ENCODE data around the gene STX16. TPM values are rescaled to one million over a fixed set of nuclear protein-coding genes. Genes with fewer than 3 reads are reported as not detected.

Gene STX16
- total RNA-seq, 1 donor: 52.8 TPM

DNA sequence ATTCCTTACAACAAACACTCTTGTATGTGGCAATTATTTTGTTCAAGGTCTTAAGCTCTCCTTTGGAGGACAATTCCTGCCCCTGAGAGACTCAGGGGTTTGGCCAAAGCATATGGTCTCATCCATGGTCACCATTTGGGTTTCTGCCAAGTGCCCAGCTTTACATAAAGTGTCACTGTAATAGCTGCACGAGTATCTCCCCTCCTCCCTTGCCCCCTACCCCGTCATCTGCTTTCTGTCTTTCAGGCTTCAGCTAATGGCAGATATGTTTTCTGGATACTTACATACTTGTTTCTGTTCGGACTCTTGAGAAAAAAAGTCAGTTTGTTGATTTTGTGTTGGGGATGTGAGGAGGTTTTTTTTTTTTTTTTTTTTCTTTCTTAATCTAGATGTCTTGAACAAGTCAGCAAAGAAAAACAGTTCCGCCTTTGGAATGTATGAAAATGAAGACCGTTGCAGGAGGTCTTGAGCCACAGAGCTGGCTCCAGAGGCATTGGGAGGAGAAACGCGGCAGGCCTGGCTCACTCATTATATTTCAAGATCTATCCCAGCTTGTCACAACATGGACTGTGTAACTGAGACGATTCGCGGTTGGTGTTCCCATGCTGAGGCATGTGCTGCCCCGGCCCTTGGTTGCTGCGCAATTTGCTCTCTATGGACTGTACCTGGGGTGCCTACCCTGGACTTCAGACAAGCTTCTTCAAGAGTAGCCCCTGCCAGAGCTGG lies 32.6 kb upstream of the STX16 start:
- no peak for DNase-seq (ENCODE audit: low read depth in 2 of 3, low spot score in 2 of 3)

DNA sequence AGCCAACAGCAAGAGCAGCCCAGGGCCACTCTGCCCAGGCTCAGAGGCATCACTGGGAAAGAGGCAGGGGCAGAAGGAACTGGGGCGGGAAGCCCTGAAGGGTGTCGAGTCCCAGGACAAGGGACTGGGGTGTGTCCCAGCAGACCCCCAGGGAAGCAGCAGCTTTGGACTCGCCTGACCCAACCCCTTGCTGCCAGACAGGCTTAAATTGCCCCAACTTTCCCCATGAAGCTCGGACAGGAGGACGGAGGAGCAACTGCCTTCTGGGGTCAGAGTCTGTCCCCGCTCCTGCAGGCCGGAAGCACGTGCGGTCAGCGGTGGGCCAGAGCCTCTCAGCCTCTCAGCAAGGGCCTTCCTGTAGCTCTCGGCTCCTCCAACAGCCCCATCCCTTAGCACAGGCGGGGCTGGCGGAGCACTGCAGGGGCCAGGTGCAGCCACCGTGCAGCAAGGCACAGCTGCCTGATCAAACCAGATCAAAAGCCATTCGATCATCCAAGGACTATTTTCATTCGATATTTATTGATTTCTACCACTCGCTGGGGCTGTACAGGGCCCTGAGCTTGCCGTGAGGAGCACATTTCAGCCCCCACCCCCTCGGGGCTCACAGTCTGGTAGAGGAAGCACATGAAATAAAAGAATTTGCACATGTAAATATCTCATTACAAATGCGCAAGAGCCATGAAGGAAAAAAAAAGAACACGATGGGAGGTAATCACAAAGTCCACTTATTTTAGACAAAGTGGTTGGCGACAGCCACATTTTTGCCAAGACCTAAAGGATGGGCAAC lies 31.8 kb upstream of the STX16 start:
- DNase-seq (ENCODE audit: low read depth in 2 of 3, low spot score in 2 of 3): no peak

DNA sequence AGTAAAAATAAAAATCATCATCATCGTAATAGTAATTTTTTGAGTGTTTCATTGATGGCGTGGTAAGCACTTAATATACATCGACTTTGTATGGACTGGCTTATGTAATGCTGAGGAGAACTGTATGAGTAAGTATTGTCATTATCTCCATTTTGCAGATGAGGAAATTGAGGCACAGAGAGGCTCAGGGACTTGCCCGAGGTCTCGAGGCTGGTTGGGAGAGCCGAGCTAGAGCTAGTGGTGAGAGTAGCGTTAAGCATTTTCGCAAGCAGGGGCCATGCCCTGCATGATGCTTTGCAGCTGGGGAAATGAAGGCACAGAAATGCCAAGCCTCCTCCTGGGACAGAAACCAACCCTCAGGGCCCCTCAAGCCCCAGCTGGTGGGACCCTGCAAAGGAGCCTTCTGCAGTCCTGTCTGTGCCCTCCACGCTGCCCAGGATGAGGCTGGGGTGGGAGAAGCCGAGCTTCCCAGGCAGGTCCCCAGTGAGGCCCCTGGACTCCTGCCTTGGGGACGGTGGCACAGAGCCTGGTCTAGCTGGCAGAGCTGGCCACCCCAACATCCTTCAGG lies 31.1 kb upstream of the STX16 start:
- no peak for DNase-seq (ENCODE audit: low read depth in 2 of 3, low spot score in 2 of 3)

DNA sequence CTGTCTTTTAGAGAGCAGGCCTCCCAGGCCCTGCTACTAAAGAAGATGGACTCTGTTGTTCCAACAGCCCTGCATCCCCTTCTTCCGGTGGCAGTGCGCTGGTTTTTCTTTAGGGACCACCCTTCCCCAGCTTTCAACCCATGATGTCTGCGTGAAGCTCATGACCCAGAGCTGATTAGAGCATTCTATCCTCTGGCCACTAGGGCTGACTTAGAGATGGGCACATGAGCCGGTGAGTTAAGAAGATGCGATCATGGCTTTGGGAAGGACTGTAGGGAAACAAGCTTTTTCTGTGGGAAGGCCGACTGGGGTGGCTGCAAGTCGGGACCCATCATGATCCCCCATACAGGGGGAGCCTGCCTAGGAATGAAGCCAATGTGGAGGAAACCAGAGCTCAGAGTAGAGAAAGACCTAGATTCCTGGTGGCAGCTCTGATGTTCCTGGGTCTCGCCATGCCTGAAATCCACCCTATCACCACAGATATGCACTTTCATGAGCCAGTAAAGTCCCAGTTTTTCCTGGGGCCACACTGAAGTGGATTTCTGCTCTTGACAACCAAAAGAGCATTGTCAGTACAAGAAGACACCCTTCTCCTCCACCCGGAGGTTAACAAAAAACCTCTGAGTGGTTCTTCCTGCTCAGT lies 29.1 kb upstream of the STX16 start:
- no peak for DNase-seq (ENCODE audit: low read depth in 2 of 3, low spot score in 2 of 3)

DNA sequence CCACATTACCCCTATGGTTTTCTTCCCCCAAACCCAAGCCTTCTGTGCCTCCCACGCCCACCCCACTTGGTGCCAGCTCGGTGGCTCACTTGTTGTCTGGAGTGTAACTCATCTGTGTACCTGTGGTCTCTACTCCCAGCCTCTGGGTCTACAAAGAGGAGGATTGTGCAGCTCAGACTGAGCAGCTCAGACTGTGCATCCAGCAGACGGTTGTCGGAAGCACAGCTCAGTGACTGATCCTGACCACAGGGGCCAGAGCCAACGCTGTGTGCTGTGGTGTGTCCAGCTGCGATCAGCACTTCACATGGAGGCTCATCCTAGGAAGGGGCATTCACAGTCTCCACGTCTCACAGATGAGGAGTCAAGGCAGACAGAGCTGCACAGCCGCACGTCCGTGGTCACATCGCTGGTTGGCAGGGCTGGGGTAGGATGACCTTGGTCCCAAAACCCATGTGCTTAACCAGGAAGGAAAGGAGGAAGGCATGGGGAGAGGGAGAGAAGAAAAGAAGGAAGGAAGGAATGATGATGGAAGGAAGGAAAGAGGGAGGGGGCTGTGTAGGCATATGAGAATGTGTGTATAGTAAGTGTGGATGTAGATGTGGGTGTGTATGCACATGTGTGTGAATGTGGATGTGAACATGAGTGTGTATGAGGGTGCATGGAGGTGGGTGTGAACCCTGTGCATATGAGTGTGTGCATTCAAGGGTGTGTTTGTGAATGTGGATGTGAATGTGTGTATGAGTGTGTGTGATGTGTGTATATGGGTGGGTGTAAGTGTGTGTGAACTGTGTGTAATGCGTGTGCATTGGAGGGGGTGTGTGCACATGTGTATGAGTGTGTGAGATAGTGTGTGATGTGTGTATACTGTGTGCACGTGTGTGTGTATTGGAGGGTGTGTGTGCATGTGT lies 28.2 kb upstream of the STX16 start:
- DNase-seq (ENCODE audit: low read depth in 2 of 3, low spot score in 2 of 3): no peak

DNA sequence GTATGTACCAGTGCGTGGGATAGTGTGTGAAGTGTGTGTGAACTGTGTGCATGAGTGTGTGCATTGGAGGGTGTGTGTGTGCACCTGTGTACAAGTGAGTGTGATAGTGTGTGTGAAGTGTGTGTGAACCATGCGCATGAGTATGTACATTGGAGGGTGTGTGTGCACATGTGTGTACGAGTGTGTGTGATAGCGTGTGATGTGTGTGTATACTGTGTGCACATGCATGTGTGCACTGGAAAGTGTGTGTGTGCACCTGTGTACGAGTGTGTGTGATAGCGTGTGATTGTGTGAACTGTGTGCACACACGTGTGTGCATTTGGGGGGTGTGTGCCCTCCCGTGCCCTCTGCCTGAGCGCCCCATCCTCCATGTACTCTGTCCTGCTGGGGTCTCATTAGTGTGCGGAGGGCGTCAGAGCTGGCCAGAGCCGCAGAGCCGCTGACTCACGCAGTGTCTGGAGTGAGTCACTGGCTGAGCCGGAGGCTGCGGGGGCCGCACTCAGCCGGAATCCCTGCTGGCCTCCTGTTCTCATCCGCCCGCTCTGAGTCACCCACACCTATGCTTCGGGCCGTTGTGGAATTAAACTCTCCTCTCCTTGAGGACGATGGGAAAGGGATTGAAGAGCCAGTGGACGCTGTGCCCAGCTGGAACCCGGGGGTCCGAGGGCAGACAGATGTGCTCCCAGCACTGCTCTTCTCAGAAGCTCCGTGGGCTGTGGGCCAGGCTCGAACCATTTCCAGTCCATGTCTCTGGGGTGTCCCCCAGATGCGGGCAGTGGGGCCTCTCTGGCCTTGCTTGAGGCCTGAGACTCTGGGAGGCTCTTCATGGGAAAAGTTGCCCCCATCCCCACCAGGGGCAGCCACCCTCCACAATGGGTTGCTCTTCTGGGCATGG lies 27.3 kb upstream of the STX16 start:
- DNase-seq (ENCODE audit: low read depth in 2 of 3, low spot score in 2 of 3): no peak

DNA sequence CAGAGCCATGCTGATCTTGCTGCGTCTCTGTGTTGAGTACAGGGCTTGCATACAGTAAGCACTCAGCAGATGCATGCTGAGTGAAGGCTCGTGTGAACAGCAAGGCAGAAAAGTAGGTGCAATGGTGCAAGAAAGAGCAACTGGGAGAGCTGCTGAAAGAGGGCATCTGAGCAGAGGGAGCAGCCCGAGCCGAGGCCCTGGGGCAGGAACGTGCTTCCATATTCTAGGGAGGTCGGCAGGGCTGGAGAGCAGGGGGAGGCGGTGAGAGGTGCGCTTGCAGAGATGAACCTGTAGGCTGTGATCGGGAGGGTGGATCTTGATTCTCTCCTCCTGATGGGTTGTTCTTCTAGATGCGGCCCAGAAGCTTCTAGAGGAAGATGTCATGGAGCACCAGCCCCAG lies 26.4 kb upstream of the STX16 start:
- no peak for DNase-seq (ENCODE audit: low read depth in 2 of 3, low spot score in 2 of 3)

DNA sequence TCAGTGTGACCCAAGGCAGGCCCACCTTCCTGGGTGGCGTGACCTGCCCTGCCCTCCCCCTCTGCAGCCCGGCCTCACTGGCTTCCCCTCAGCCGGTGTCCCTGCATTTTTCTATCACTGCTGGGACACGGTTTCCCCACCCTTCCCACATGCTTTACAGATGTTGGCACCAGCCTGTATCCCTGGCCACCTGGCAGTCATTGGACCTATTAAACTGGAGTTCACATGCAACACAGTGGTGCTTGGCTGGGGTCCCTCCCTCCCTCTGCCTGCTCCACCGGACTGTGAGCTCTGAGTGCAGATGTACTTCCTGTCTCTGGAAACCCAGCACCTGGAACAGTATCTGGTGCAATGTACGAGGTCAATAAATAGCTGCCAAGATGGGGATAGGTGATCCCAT lies 25.5 kb upstream of the STX16 start:
- DNase-seq (ENCODE audit: low read depth in 2 of 3, low spot score in 2 of 3): no peak

DNA sequence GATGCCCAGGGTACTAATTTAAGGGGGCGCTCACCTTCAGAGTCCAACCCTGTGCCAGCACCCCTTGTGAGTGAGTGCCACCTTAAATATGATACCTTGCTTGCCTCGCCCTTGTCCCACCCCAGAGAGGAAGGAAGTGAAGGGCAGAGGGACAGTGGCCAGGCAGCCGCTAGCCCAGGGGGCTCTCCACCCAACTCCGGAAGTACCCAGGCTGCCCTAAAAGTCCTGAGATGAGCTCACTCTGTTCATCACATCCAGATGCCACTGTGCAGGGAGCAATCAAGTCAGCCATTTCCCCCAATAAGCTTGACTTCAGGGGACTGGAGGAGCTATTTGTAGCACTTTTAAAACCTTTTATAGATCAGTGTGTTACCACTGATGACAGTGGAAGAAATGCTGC lies 25.0 kb upstream of the STX16 start:
- no peak for DNase-seq (ENCODE audit: low read depth in 2 of 3, low spot score in 2 of 3)

DNA sequence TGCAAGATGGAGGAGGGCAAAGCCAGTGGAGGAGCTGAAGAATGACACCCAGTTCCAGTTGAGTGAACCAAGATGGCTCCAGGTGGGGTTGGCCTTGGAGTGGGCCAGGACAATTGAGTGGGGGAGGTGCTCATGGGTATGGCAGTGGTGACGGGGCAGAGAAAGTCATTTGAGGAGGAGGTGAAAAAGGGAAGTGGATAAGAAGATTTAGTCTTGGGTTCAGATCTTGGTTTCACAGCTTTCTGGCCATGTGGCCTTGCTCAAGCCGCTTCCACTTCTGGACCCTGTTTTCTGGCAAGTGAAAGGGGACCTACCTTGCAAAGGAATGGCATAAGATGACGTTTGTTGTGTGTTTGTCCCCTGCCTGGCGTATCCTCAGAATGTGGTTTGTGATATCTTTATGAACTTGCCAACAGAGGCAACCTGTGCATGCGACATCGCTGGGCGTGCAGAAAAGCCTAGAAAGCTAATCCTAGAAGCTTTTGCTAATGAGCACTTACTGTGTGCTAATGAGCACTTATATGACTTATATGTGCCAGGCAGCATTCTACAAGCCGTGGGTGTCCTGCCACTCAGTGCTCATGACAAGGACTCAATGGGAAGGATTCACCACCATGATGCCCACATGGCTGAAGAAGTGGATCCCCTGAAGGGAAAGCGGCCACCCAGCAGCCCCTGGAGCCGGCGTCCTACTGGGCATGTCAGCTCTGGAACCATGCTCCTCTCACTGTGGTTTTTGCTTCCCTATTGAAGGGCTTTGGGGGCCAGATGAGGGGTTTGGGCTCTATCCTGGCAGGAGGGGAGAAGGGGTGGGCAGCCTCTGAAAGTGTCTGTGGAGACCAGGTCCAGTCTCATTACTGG lies 23.6 kb upstream of the STX16 start:
- DNase-seq (ENCODE audit: low read depth in 2 of 3, low spot score in 2 of 3): no peak

DNA sequence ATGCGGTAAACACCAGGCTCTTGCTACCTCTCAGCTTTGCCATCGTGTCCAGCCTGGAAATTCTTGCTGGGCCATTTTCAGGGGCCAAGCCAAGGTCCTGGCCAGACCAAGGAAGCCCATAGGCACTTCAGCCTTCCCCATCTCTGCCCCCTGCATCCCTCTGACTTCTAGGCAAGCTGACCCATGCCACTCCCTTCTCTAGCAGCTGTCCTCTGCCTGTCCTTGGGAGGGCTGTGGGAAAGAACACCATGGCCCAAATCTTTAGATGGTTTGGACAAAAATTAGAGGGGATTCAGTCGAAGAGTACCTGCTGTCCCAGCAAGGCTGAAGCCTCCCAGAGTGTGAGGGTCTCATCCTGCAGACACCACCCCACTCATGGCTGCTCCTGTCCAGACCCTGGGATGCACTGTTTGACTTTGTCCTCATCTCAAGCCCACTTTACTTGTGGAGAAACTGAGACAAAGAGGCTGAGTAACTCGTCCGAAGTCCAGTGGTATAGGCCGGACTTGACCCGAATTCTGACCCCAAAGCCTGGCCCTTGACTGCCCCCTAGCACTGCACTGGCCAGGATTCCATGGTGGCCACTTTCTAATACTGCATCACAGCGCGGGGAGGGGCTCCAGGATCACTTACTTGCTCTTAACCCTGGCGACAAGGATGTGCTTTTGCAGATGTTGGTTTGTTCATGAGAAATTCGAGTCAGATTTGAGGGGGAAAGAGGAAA lies 22.4 kb upstream of the STX16 start:
- no peak for DNase-seq (ENCODE audit: low read depth in 2 of 3, low spot score in 2 of 3)

DNA sequence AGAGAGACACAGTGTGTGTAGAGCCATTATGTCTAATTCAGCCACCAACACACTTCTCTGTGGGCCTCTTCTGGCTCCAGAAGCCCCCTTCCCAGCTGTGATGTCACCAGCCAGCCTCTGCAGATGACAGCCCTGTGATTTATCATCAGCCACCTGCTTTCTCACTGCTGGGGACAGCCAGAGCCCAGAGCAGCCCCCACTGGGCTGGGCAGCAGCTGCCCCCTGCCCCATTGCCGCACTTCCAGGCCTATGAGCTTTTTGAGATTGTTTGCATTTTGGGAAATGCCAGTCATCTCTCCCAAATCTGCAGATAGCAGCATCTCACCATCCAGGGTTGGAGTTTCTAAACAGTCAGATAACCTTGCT lies 21.9 kb upstream of the STX16 start:
- no peak for DNase-seq (ENCODE audit: low read depth in 2 of 3, low spot score in 2 of 3)

DNA sequence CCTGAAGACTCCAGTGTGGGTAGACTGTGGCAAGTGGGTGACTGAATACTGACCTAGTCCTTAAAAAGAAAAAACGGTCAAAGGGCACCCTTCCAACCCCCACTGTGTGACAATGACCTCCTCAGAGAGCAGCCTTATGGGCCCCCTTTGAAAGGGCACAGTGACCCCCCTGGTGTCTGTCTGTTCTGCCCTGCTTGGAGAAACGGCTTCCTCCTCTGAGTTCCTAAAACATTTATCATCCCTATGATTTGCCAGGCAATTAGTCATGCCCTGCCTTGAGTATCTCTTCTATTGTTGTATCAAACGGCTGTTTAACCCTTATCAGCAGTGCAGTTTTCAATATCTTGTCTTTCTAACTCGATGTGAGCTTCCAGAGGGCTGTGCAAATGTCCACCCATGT lies 21.0 kb upstream of the STX16 start:
- no peak for DNase-seq (ENCODE audit: low read depth in 2 of 3, low spot score in 2 of 3)

DNA sequence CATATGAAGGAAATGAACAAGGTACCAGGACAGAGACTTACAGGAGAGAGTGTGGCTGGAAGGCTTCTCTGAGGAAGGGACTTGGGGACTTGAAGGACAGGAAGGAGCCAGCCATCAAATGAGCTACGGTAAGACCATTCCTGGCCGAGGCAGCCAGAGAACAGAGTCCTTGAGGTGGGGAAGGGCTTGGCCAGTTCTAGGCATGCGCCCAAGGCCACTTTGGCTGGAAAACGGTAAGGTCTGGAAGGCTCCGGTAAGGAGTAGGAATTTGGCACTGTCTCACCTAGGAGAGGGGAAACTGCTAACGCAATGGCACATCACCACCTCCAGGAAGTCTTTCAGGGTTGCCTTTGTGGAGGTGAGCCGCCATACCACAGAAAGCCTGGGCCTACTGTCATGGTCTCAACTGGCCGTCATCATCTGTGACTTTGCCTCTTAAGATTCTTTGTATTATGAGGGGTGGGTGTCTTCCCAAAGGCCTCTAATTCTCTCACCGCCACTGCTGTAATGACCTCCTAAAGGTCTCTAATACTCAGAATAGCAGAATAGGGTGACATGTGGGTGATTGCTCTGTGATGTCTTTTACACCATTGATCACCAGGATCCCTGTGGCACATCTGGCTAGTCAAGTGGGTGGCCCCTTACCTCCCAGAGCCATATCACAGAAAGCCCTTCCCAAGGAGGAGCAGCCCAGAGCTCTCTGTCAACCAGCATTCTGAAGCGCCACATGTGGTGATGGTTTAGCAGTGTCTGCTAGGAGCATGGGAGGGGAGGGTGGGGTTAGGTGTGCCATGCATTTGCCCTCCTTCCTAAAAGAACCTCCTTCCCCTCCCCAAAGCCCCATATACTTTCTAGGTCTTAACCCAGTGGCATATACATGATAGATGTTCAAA lies 17.7 kb upstream of the STX16 start:
- DNase-seq (ENCODE audit: low read depth in 2 of 3, low spot score in 2 of 3): no peak

DNA sequence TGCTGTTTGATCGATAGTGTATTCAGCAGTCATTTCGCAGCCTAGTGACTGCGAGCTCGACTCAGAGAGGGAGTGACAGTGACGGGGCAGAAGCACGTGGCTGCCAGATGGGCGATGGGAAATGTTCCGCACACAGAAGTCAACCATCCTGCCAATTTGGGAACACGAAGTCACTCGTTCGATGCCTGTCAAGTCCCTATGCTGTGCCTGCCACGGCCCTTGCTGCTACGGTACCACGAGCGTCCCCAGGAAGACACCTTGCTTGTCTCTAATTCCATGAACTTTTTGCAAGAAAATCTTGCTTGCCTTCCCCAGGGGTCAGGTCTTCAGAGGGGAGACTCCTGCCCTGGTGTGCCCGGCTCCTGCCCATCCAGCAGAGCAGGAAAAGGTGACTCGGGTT lies 17.0 kb upstream of the STX16 start:
- no peak for DNase-seq (ENCODE audit: low read depth in 2 of 3, low spot score in 2 of 3)

DNA sequence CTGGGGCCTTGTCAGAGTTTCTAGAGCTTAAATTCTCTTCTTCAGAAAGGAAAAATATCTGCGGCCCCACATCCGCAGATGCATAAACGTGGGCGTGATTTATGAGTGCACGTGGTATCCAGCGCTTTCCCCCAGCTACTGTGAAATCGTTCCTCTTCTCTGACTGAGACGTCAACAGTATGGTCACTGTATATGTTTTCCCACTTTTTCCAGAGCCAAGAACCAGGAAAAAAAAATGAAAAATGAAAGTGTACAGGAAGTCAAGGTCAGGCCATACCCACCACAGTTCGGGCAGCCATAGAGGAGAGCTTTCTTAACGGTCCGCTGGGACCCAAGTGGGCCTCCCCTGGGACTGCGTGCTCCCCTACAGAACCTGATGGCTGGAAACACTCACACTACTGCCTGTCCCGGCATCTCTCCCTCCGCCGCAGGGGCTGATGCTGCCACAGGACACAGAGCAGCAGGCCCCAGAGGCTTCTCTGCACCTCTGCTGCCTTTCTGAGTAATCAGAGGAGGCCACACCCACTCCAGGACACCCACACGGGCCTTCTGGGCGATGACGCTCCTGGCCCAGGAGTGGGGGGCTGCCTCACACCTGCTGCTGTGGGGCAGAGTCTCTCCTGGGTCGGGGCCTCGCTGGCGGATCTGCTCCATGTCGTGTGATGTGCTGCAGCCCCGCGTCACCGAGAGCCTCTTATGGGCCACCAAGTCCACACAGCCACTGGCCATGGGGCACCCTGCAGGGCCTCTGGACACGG lies 16.4 kb upstream of the STX16 start:
- DNase-seq (ENCODE audit: low read depth in 2 of 3, low spot score in 2 of 3): peak in 2 of 3 donors; percentile 21 to 62

Data from hematopoietic multipotent progenitor cell (in vitro differentiated cells).